CD4-positive, alpha-beta T cell treated with Interleukin-6 for 4 hours (primary cell): Measurements from ENCODE around the gene ARHGAP15.

Experiments used
- DNase-seq: peaks from one replicate; pipeline ENCODE4 v3.0.0-alpha.2; 2020; ENCODE audit warnings: mixed read lengths

The ARHGAP15 gene

DNA sequence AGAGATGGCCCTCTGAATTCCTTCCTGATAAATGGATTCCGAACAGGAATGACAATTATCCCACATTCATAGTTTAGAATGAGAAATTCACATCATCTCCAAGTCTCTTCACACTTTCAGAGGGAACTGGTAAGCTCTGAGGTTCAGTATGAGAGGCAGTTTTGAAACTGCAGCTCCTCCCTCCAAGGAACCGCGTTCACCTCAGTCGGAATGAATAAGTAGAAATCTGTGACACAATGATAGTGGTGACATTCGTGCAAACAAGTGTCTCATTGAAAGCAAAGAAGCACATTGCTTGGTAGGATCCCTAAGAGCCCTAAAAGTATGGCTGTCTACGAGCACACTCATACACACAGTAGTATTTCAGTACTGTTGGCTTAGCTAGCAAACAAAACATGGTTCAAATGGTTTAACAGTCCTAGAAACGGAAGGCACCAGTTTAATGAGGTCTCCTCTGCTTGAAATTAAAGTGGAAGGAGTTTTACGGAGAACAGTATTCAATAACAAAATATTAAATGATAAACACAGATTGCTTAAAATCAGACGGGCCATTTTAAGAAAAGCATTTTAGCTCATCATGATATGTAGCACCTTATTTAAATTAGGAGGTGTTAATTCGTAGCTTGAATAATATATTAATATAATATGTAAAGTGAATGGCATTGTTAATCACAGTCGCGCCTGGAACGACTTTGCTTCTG, 225.0 kb downstream of the ARHGAP15 start:
- DNase-seq, result no peak

GRCh38 chr2:143355870-143356269, 226.7 kb downstream of the ARHGAP15 start:
- DNase-seq, result no peak

GRCh38 chr2:143356336-143356735, 227.1 kb downstream of the ARHGAP15 start:
- no peak for DNase-seq

DNA sequence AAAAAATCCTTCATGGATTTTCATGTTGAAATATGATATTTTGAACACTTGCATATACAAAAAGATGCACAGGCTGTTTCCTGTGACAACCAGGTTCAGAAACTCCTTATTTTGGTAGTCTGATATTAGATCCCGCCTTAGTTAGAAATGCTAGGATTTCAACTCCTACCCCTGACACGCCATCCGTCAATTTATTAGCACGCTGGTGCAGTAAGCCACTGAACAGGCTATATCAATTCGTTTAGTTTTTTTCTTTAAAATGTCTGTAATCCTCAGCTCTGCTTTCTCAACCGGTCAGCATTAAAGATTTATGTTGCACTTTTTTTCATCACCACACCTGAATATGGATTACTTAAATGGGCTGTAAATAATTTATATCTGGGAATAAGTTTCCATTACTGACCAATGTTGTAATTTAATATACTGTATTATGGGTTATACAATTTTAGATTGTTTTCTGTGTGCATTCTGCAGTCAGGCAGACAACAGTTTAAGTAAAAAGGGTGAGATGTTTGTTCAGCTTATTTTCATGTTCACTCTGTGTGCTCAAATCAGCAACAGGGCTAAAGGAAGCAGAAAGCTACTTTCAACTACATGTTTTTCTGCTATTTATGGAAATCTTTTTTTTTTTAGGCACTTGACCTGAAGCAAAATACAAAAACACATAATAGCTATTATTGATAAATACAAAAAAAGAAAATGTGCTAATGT, 227.7 kb downstream of the ARHGAP15 start:
- no peak for DNase-seq

DNA sequence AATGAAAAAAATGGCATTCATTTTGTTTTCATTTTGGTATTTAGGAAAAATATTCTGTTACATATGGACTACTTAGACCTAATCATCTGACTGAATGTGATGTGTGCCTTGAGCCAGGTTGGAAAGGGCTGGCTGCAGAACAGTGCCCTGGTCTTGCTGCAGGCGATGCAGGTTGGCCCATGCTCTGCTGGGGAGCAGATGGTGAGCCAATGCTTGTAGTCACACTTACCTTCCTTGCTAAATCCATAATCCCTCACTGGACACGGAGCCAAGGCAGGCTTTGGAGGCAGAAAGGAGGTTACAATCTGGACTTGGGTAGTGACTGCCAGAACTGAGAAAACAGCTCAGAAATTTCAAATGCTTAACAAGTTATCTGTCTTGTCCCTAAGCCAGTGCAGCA, 228.7 kb downstream of the ARHGAP15 start:
- DNase-seq, result no peak

DNA sequence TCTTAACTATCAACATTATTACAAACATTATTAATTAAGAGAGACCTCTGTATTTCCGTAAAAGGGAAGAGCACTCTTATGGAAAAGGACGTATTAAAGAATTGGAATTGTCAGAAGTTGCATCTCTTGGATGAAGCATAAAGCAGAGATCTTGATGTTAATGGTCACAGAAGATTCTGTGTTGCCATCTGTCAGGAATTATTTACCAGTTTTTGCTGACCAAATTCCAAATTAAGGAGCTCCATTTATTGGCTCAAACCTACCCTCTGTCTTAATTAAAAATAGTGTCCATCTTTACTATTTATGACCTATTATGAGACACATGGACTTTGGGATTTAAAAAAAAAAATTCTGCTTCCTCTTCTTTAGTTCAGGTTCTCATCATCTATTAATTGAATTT, 232.1 kb downstream of the ARHGAP15 start:
- no peak for DNase-seq

GRCh38 chr2:143371616-143372015, 242.4 kb downstream of the ARHGAP15 start:
- no peak for DNase-seq

DNA sequence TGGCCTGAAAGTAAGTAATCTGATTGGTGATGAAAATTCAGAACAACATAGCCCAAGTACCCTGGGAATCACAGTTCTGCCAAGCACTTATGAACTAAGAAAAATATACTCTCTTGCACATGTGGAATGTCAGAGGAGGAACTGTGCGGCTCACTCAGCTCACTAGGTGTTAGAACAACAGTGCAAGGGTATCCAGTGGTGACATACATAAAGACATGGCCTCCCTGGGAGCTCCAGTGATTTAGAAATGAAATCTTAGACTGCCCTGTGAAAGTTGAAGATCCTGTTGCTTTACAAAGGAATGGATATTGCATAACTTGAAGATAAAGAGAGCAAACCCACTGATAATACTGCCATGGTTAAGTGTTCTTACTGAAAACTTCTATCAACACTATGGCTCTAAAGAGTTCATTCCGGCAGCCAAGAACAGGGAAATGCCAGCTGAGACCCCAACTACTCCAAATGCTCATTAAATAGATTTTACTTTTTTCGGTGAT, 246.2 kb downstream of the ARHGAP15 start:
- DNase-seq, result no peak

GRCh38 chr2:143378996-143379395, 249.8 kb downstream of the ARHGAP15 start:
- no peak for DNase-seq

DNA sequence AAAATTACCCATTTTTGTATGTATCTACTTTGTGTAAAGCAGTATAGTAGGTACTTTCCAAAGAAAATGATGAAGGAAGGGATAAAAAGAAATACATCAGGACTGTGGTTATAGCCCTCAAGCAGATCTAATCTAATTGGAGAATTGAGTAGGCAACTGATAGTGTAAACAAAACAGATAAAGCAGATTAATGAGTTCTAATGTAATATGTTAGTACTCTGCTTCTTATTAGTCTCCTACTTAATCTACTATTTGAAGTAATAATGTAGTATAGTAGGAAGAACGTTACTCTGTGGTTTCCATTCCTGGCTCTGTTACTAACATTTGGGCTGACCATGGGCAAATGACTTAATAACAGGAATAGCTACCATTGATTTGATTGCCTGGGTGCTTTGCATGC, 250.7 kb downstream of the ARHGAP15 start:
- no peak for DNase-seq

DNA sequence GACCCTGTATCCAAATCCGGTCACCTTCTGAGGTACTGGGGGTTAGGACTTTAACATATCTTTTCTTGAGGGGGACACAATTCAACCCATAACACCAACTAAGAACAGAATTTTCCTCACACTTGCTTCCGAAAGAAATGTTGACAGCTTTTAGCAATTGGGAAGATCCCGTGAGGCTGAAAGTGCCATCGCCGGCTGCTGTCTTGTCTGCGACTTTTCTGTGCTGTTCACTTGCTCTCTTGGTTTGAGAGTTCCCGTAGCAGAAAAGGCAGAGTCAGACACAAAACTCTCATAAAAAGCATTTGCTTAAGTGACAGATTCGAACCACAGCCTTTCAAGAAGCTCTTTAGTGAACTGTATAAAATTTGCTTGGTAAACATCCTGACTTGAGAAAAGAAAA, 253.4 kb downstream of the ARHGAP15 start:
- DNase-seq, result no peak

GRCh38 chr2:143383016-143383415, 253.8 kb downstream of the ARHGAP15 start:
- DNase-seq, result no peak

DNA sequence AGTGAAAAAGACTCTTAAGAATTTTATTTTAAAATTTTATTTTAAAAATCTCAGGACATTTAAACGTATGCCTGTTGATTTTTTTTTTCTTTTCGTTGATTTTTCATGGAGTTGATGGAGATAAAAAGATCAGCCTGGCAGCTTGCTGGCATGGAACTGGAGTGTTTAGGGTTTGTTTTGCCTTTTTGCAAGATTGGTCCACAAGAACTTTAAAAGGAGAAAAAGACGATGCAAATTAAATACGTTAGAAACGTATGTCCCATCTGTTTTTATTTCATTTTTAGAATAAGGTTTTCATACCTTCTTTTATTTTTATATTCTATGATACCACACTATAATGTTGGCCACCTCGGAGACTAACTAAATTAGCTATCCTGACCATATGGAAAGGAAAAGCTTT, 254.9 kb downstream of the ARHGAP15 start:
- DNase-seq, result no peak

- no peak for DNase-seq
Measured at GRCh38 chr2:143390171-143390570, 261.0 kb downstream of the ARHGAP15 start.

DNA sequence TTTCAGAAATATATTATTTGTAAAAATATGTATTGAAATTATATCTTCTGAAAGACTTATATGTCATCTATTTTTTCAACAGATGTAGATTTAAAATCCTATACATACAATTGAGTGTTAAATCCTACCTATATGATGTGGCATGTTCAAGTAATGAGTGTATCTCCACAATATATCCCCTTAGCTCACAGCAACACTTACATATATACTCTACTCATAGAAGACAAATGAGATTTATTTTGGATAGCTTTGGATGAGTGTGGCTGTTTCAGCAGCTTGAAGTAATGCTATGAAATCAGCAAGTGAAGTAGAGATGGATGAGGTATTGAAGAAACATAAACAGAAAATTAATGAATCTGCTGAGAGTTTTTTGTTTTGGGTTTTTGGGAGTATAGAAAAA, 263.1 kb downstream of the ARHGAP15 start:
- DNase-seq, result no peak

- no peak for DNase-seq
Measured at GRCh38 chr2:143394062-143394461, 264.8 kb downstream of the ARHGAP15 start.

DNA sequence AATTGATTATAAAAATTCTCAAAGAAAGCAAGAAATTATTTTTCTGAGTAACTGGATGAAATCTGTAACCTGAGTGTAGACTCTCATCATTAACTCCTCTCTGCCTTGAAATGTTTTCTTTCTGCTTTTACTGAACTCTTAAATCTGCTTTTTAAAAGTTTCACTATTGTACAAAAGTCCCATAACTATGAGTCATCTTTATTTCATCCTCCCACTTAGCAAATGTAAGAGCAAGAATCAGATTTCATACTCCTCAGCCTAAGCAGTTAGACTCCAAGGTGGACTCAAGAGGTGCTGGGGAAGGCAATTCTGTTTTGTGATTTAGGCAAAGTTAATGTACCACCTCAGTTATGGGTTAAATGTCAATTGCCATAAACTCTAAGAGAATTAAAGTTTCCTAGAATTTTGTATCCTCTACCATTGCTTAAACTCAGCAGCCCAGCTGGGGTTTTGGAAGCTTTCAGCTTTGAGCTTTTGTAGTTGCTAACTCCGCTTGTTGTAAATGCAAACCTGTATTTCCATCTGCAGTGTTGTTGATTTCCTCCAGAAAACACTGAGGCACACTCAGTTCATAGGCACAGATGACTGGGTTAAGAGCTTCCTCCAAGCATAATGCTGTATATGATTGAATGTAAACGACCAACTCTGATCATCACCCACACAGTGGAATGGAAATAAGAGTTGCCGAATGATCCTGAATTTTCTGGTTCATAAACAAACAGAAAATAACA, 268.8 kb downstream of the ARHGAP15 start:
- DNase-seq, result no peak

- no peak for DNase-seq
Measured at GRCh38 chr2:143398781-143399180, 269.6 kb downstream of the ARHGAP15 start.

- DNase-seq, result no peak
Measured at GRCh38 chr2:143399631-143400069, 270.4 kb downstream of the ARHGAP15 start.

DNA sequence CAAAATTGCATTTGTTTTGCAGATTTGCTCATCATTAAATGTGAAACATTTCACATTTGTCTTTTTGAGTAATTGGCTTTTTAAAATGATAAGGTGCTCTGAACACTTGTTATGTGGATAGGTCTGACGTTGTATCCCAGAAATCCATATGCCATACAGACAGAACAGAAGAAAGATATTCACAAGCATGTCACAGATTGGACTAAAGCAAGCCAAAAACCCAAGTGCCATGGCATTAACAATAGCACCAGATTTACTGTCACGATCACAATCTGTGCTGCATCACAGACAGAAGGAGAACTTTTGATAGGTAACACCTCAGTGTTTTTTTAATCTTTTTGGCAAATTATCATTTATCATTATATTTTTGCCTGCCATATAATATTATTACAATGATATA, 272.6 kb downstream of the ARHGAP15 start:
- no peak for DNase-seq

DNA sequence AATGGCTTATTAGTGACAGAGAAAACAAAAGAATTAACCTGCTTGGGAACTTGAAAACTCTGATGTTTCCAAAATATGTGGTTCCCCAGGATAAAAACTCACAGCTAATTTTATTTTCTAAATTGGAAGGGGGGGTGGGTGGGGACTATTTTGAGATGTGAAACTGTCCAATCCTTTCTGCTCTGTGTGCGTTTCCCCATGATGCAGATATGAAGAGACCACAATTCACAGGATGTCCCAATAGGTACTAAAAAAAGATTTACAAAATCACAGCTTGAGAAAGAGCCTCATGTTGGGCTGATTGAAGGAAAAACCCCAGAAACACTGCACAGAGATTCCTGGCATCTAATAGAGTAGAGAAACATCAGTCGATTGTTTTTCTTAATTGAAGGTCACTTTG, 273.2 kb downstream of the ARHGAP15 start:
- no peak for DNase-seq

DNA sequence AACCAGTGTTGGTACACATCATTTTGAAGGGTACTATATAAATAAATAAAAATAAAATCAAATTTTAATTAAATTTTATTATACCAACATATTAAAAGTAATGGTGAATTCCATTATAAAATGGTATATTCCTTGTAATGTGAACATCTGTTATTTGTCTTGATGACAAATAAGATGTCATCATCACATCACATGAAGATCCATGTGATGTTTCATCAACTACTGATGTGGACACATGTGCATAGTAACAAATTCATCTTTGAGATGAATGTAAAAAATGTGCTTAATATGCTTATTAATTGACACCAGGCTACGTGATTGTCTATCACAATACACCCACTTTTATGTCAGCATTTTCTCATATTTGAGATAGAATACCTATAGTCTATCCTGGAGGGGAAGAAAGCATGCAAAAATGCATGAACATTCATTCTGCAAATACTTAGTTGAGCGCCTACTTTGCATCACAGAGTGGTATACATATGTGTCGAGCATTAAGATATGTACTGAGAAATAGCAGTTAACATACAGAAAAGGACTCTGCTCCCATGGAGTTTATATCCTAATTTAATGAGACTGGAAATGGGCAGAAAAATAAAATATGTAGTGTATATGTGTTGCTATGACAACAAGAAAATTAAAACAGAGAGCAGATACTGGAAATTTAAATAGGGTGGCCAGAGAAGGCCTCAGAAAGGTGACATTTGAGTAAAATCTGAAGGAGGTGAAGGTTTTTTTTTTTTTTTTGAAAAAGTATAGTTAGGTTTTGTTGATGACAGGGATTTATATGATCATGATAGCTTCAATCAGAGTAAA, 281.1 kb downstream of the ARHGAP15 start:
- no peak for DNase-seq

DNA sequence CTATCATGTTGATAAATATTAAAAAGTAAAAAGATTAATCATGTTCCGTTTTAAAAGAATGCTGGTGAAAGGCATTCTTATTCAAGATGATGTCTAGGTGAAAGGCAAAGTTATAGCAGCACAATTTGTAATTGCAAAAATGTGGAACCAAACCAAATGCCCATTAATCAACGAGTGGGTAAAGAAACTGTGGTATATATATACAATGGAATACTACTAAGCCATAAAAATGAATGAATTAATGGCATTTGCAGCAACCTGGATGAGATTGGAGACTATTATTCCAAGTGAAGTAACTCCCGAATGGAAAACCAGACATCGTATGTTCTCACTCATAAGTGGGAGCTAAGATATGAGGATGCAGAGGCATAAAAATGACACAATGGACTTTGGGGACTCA, 286.4 kb downstream of the ARHGAP15 start:
- DNase-seq, result no peak
